Body of pancreas (tissue), 4 donors: ENCODE results near the gene ZNF76.

Experiments
- POLR2A ChIP-seq, 3 donors: fragments of 450-650 bp; IDR thresholded peaks; one replicate each; pipeline ENCODE4 v1.6.1; 2016; ENCODE audit warnings: antibody characterized with exemption in 3 of 3, mild to moderate bottlenecking in 2 of 3
- TF ChIP-seq, protein P1 (sequence below), 7 experiments: fragments of 450-650 bp in 4 of 7; fragments of 200-600 bp in 3 of 7; sonication (generic) in 3 of 7; IDR thresholded peaks; one replicate each; pipeline ENCODE4 v1.5.1; 2016 to 2019; ENCODE audit warnings: antibody characterized with exemption in 7 of 7

- TF ChIP-seq, protein P1, sequence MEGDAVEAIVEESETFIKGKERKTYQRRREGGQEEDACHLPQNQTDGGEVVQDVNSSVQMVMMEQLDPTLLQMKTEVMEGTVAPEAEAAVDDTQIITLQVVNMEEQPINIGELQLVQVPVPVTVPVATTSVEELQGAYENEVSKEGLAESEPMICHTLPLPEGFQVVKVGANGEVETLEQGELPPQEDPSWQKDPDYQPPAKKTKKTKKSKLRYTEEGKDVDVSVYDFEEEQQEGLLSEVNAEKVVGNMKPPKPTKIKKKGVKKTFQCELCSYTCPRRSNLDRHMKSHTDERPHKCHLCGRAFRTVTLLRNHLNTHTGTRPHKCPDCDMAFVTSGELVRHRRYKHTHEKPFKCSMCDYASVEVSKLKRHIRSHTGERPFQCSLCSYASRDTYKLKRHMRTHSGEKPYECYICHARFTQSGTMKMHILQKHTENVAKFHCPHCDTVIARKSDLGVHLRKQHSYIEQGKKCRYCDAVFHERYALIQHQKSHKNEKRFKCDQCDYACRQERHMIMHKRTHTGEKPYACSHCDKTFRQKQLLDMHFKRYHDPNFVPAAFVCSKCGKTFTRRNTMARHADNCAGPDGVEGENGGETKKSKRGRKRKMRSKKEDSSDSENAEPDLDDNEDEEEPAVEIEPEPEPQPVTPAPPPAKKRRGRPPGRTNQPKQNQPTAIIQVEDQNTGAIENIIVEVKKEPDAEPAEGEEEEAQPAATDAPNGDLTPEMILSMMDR (IDR thresholded peaks at IDR 0.05) = no peak
- no peak for TF ChIP-seq POLR2A (IDR thresholded peaks at IDR 0.05)
Measured at GRCh38 chr6:35218456-35218855, 41.1 kb upstream of the ZNF76 start.
